Breast epithelium (tissue), 4 donors: ENCODE results near the gene POFUT2. TPM values are rescaled to one million over a fixed set of nuclear protein-coding genes. Genes with fewer than 3 reads are reported as not detected.

Source experiments
- DNase-seq, 2 donors: peaks; one replicate each; pipeline ENCODE4 v3.0.0-alpha.2; 2019; ENCODE audit warnings: low spot score in 2 of 2
- H3K27ac ChIP-seq, 2 donors: fragments of 200-600 bp; sonication (generic) in 1 of 2; one replicate each; pipeline ENCODE4 v1.5.1; 2016 to 2019; ENCODE audit warnings: mild to moderate bottlenecking in 1 of 2
- H3K27me3 ChIP-seq, 2 donors: fragments of 200-600 bp; sonication (generic) in 1 of 2; one replicate each; pipeline versions ENCODE4 v1.5.1 to v1.6.0; 2017 to 2019; ENCODE audit warnings: control low read depth in 1 of 2, mild to moderate bottlenecking in 1 of 2
- H3K36me3 ChIP-seq: fragments of 200-600 bp; one replicate; pipeline ENCODE4 v1.5.1; 2019
- H3K4me1 ChIP-seq, 2 donors: fragments of 200-600 bp; sonication (generic); one replicate each; pipeline ENCODE4 v1.5.1; 2016 to 2019; ENCODE audit warnings: control low read depth in 1 of 2
- H3K4me3 ChIP-seq, 3 donors: fragments of 200-600 bp; sonication (generic); 1 replicate in 2 of 3; 2 replicates in 1 of 3; pipeline ENCODE4 v1.5.1; 2016 to 2019; ENCODE audit warnings: mild to moderate bottlenecking in 3 of 3, moderate library complexity in 2 of 3
- H3K9me3 ChIP-seq, 2 donors: fragments of 200-600 bp; sonication (generic) in 1 of 2; one replicate each; pipeline ENCODE4 v1.5.1; 2016 to 2019; ENCODE audit warnings: control low read depth in 1 of 2
- POLR2A ChIP-seq: fragments of 450-650 bp; IDR thresholded peaks from one replicate; pipeline ENCODE4 v1.6.1; 2016; ENCODE audit warnings: antibody characterized with exemption, mild to moderate bottlenecking, moderate library complexity
- POLR2AphosphoS5 ChIP-seq, 3 donors: sonication (generic); formaldehyde crosslinking; IDR thresholded peaks; one replicate each; pipeline ENCODE4 v1.6.1; 2017; ENCODE audit warnings: antibody characterized with exemption in 3 of 3
- intact Hi-C: fragments of 100-400 bp; cut with DNase I; formaldehyde crosslinking; loops from one replicate; pipeline ENCODE4 v1.15.1; 2023; ENCODE audit warnings: low total_unique reads
- total RNA-seq, 3 donors: library from RNA; depleted of rRNA; stranded (reverse); fragments of >200 nt; gene quantifications; one replicate each; pipeline ENCODE4 v1.1.0, GENCODE V29; 2016
- TF ChIP-seq, protein P1 (sequence below), 3 donors: fragments of 450-650 bp; IDR thresholded peaks; one replicate each; pipeline ENCODE4 v1.5.1; 2016 to 2017; ENCODE audit warnings: antibody characterized with exemption in 3 of 3, mild to moderate bottlenecking in 3 of 3, moderate library complexity in 3 of 3

The POFUT2 gene
- total RNA-seq, 3 donors from 2014 or later: 20.0 to 22.9 (median 22.1) TPM

DNA sequence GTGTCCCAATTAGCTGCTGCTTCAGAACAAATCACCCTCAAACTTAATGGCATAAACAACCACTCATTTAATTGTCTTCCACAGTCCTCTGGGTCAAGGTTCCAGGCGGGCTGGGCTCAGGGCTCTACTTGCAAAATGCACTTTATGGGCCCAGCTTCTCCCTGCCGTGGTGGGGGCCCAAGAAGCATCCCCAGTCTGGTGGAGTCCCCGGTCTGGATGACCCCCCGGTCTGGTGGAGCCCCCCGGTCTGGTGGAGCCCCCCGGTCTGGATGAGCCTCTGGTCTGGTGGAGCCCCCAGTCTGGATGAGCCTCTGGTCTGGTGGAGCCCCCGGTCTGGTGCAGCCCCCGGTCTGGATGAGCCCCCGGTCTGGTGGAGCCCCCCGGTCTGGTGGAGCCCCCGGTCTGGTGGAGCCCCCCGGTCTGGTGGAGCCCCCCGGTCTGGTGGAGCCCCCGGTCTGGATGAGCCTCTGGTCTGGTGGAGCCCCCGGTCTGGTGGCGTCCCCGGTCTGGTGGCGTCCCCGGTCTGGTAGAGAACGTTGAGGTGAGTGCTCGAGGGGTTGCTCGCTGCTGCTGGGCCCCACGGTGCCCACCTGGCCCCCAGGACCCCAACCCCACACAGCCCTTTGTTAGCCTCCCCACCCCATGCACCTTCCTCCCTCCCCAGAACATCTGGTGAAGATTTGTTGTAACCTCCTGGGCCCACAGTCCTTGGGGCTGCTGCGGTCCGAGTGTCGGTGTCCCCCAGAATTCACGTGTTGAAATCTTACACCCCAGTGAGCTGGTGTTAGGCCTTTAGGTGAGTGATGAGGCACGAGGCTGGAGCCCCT is 33.8 kb downstream of the POFUT2 start:
- DNase-seq: no peak
- no peaks in the 10 kb centered on the region for H3K36me3 ChIP-seq

DNA sequence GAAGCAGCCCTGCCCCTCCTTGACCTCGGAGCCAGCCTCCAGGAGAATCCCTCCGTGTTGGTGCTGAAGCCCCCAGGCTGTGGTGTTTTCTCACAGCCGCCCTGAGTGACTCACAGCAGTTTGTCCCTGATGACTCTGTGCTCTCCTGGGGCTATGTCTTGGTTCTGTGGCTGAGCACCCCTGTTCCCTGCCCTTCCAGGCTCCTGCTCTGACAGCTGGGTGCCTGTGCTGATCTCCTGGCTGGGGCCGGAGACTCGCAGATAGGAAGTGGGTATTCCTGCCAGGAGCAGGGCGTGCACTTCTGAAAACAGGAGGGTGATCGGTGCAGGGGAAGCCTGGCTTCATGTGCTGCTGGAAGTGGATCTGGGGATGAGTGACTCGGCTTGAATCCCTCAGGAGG is 34.5 kb downstream of the POFUT2 start:
- H3K4me3 ChIP-seq: no peak overlapping the region
- intact Hi-C loops: no loop called here
- TF ChIP-seq POLR2AphosphoS5 (IDR thresholded peaks at IDR 0.05) (no peak), POLR2A (no peak)
- TF ChIP-seq, protein P1, sequence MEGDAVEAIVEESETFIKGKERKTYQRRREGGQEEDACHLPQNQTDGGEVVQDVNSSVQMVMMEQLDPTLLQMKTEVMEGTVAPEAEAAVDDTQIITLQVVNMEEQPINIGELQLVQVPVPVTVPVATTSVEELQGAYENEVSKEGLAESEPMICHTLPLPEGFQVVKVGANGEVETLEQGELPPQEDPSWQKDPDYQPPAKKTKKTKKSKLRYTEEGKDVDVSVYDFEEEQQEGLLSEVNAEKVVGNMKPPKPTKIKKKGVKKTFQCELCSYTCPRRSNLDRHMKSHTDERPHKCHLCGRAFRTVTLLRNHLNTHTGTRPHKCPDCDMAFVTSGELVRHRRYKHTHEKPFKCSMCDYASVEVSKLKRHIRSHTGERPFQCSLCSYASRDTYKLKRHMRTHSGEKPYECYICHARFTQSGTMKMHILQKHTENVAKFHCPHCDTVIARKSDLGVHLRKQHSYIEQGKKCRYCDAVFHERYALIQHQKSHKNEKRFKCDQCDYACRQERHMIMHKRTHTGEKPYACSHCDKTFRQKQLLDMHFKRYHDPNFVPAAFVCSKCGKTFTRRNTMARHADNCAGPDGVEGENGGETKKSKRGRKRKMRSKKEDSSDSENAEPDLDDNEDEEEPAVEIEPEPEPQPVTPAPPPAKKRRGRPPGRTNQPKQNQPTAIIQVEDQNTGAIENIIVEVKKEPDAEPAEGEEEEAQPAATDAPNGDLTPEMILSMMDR (IDR thresholded peaks at IDR 0.05): no peak
- H3K27me3 ChIP-seq: peaks cover 3 to 8% of the 10 kb centered on the region in 2 donors
- peaks cover 0 to 7% of the 10 kb centered on the region in 2 donors for H3K9me3 ChIP-seq
- H3K36me3 ChIP-seq: no peaks in the 10 kb centered on the region
- no peak for DNase-seq
- H3K4me1 ChIP-seq: no peaks in the 10 kb centered on the region
- no peak overlapping the region for H3K27ac ChIP-seq

More for the DNA sequence above, 33.8 kb downstream of the POFUT2 start:
- peaks cover 0 to 7% of the 10 kb centered on the region in 2 donors for H3K9me3 ChIP-seq
- H3K4me1 ChIP-seq: no peaks in the 10 kb centered on the region
- TF ChIP-seq, protein P1 (IDR thresholded peaks at IDR 0.05): no peak
- TF ChIP-seq POLR2AphosphoS5 (IDR thresholded peaks at IDR 0.05) (no peak), POLR2A (no peak)
- intact Hi-C loops: no loop called here
- peaks cover 3 to 8% of the 10 kb centered on the region in 2 donors for H3K27me3 ChIP-seq
- no peak overlapping the region for H3K4me3 ChIP-seq
- H3K27ac ChIP-seq: no peak overlapping the region

DNA sequence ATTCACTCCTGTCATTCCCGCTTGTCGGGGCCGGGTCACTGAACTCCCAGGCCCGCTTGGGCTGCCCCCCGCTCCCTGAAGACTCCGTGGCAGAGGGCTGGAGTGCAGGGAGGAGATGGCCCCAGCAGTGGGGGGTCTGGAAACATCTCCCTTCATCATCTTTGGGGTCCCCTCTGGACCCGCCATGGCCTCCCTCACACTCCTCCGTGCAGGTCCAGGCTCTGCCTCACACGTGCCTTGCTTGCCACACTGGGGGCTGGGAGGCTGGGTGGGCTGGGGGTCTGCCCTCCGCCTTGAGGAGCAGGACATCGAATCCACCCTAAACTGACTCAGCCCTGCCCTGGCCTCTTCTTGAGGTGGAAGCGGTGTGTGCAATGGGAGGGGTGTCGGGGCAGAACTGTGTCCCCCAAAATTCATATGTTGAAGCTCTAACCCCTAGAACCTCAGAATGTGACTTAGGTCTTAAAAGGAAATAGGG is 35.2 kb downstream of the POFUT2 start:
- intact Hi-C loops: no loop called here
- Histone ChIP-seq H3K4me3 (no peak overlapping the region), H3K36me3 (no peaks in the 10 kb centered on the region), H3K27me3 (peaks cover 0 to 8% of the 10 kb centered on the region in 2 donors), H3K9me3 (peaks cover 0 to 7% of the 10 kb centered on the region in 2 donors), H3K4me1 (no peaks in the 10 kb centered on the region), H3K27ac (no peak overlapping the region)
- DNase-seq: no peak
- TF ChIP-seq POLR2AphosphoS5 (IDR thresholded peaks at IDR 0.05): no peak
- TF ChIP-seq, protein P1 (IDR thresholded peaks at IDR 0.05): no peak
- TF ChIP-seq POLR2A: no peak

DNA sequence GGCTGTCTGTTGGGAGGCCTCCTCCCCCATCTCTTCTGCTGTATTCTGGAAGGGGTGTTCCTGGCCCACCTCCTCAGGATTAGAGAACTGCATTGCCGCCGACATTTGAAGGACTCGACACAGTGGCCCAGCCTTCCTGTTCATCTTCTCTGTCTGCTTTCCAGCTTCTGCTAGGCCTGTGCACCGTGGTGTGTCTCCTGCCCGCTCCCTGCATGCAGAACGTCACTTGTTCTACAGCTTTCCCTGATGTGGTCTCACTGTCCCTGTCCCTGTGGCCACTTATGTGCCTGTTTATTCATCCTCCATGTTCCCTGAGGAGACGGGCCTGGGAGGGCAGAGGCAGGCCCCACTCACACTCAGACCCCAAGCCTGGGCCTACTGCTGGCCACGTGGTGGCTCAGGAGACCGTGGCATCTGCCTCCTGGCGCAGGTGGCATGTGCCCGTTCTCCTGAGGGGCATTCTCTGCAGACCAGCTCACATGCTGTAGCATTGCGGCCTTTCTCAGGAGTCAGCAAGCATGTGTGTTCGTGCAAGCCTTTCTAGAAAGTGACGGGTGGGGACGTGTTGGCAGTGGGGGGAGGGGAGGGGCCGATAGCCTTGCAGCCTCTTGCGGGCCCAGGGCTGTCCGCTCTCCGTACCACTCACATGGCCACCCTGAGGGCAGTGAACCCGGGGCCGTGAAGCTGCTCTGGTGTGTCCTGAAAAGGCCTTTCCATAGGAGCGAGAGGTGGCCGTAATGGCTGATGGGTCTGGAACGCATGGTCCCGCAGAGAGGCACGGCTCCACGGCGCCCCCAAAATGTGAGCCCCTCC is 35.9 kb downstream of the POFUT2 start:
- DNase-seq: no peak
- H3K27me3 ChIP-seq: peaks cover 0 to 10% of the 10 kb centered on the region in 2 donors
- intact Hi-C loops: no loop called here
- H3K4me3 ChIP-seq: no peak overlapping the region
- peaks cover 0 to 7% of the 10 kb centered on the region in 2 donors for H3K9me3 ChIP-seq
- H3K4me1 ChIP-seq: no peaks in the 10 kb centered on the region
- TF ChIP-seq POLR2AphosphoS5 (IDR thresholded peaks at IDR 0.05) (no peak), POLR2A (no peak)
- TF ChIP-seq, protein P1 (IDR thresholded peaks at IDR 0.05): no peak
- no peak overlapping the region for H3K27ac ChIP-seq
- no peaks in the 10 kb centered on the region for H3K36me3 ChIP-seq
